ENCODE results near the gene NRSN2.

DNA sequence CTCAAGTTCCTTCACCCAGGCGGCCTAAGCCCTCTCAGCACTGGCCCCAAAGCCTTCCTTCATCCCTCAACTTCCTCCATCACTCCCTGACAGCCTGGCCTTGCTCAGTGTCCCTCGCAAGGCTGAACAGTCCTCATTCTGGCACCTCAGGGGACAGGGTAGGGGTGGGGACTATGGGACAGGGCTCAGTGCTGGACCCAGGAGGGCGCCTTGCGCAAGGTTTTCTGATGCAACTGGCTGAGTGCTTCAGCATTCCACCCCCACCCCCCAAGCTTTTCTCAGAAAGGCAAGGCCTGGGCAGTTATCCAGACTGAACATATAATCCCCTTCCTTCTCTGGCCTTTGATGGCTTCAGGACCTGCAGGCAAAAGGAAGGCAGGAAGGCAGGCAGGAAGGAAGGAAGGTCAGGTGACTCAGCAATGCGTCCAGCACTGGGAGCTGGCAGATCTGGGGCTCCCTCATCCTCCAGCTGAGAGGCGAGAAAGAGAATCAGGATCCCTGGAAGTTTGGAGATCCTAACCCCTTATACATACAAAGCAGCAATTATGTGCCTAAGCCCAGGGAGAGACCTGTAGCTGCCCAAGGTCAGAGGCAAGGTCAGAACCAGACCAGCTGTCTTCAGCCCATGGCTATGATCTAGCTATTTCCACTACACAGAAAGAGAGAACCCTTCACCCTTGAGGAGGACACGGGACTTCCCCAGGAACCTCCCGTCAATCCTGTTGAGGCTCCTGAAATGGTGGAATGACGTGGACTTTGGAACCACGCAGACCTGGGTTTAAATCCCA lies 25.0 kb downstream of the NRSN2 start:
- no peak for TF ChIP-seq SP1 (IDR thresholded peaks at IDR 0.05)
- TF ChIP-seq BHLHE40 (IDR thresholded peaks at IDR 0.05; ENCODE audit: borderline replicate concordance), result no peak
- no peak for TF ChIP-seq ZNF384 (IDR thresholded peaks at IDR 0.05)
- no peak for TF ChIP-seq LEF1 (IDR thresholded peaks at IDR 0.05; ENCODE audit: borderline replicate concordance)
- no peak for TF ChIP-seq SUZ12 (IDR thresholded peaks at IDR 0.05)

All from HEK293T (cell line).